A549 (cell line): ENCODE data around the gene RAB11FIP4.

Experiments
- CHD2 ChIP-seq: fragments of 150-350 bp; IDR thresholded peaks from 2 replicates; pipeline ENCODE4 v1.6.1; 2014; ENCODE audit warnings: low read length; ENCODE audit not compliant: partially characterized antibody
- CHD4 ChIP-seq: fragments of 200-600 bp; sonication (generic); IDR thresholded peaks from 2 replicates; pipeline ENCODE4 v1.6.1; 2016; ENCODE audit warnings: antibody characterized with exemption, mild to moderate bottlenecking, borderline replicate concordance
- CTCF ChIP-seq: fragments of >200 bp; sonication (Bioruptor Twin); formaldehyde crosslinking; IDR thresholded peaks from 3 replicates; pipeline ENCODE4 v1.5.1; 2016
- EP300 ChIP-seq, 2 experiments: fragments of >200 bp; sonication (Bioruptor Twin); formaldehyde crosslinking; IDR thresholded peaks; 2 replicates in 1 of 2; 3 replicates in 1 of 2; pipeline ENCODE4 v1.6.1; 2016 to 2017
- FOSL2 ChIP-seq, 2 experiments: fragments of 450-650 bp in 1 of 2; fragments of >200 bp in 1 of 2; sonication (Bioruptor Twin) in 1 of 2; formaldehyde crosslinking; IDR thresholded peaks; 2 replicates each; pipeline versions ENCODE4 v1.5.0 to v1.6.1; 2016 to 2020; ENCODE audit warnings: mild to moderate bottlenecking in 1 of 2, moderate library complexity in 1 of 2
- MYC ChIP-seq: IDR thresholded peaks from 2 replicates; pipeline ENCODE4 v1.6.1; 2012; ENCODE audit warnings: mild to moderate bottlenecking, inconsistent platforms, low read length, improper control_type of control experiment, borderline replicate concordance
- NFE2L2 ChIP-seq: fragments of 150-350 bp; conservative IDR thresholded peaks from 2 replicates; pipeline ENCODE4 v1.6.1; 2014; ENCODE audit warnings: low read length
- RAD21 ChIP-seq, 2 experiments: fragments of >200 bp in 1 of 2; sonication (Bioruptor Twin) in 1 of 2; formaldehyde crosslinking in 1 of 2; IDR thresholded peaks in 1 of 2; conservative IDR thresholded peaks in 1 of 2; 2 replicates in 1 of 2; 3 replicates in 1 of 2; pipeline ENCODE4 v1.6.1; 2012 to 2018; ENCODE audit warnings: inconsistent platforms in 1 of 2
- RNF2 ChIP-seq: fragments of 200-600 bp; sonication (generic); IDR thresholded peaks from 2 replicates; pipeline ENCODE4 v1.6.1; 2016; ENCODE audit warnings: low read depth, mild to moderate bottlenecking, antibody characterized with exemption, moderate library complexity, borderline replicate concordance
- ZFP36 ChIP-seq: fragments of 450-650 bp; IDR thresholded peaks from 2 replicates; pipeline ENCODE4 v1.6.1; 2014; ENCODE audit warnings: borderline replicate concordance; ENCODE audit not compliant: partially characterized antibody
- TF ChIP-seq, protein P1 (sequence below): fragments of >200 bp; sonication (Bioruptor Twin); formaldehyde crosslinking; IDR thresholded peaks from 3 replicates; pipeline ENCODE4 v1.6.1; 2016
- TF ChIP-seq, protein P2 (sequence below): IDR thresholded peaks from 2 replicates; pipeline ENCODE4 v1.6.1; 2012

DNA sequence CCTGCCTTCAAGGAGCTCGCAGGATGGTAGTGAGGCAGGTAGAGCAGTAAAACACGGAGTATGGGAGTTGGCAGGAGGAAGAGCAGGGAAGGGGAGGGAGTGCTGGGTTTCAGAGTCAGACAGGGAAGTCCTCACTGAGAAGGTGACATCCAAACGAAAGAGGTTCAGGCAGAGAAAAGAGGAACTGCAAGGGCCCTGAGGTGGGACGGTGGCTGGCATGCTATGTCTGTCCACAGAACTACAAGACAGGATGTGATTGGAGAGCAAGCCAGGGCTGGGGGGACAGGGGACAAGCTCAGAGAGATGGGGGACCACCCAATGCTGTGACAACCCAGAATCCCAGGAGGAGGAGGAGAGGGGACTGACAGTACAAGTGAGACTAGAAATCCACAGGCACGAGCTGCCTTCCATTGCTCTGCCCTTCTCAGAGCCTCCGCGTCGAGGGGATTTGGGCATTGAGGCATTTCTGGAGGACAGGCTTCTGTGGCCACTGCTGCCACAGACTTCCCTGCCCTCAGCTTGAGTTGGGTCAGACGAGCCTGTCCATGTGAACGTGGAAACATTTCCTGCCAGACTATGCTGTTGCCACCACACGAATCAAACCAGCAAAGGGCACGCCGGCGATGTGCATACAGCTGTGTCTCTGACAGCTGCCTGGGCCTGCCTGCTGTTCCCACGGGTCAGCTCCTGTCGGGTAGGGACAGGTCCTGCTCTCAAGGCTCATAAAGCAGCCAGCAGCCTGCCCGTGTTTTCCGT is 100.1 kb downstream of the RAB11FIP4 start:
- TF ChIP-seq NFE2L2 (no peak), RNF2 (no peak), FOSL2 (IDR thresholded peaks at IDR 0.05) (no peak), FOSL2 (CRISPR knock-in tag; IDR thresholded peaks at IDR 0.05) (no peak), CTCF (no peak), CHD4 (no peak), MYC (no peak), RAD21 (conservative IDR thresholded peaks at IDR 0.05 in 1 of 2, IDR thresholded peaks at IDR 0.05 in 1 of 2) (no peak), ZFP36 (no peak), EP300 (IDR thresholded peaks at IDR 0.05) (no peak), CHD2 (no peak)
- TF ChIP-seq, protein P1, sequence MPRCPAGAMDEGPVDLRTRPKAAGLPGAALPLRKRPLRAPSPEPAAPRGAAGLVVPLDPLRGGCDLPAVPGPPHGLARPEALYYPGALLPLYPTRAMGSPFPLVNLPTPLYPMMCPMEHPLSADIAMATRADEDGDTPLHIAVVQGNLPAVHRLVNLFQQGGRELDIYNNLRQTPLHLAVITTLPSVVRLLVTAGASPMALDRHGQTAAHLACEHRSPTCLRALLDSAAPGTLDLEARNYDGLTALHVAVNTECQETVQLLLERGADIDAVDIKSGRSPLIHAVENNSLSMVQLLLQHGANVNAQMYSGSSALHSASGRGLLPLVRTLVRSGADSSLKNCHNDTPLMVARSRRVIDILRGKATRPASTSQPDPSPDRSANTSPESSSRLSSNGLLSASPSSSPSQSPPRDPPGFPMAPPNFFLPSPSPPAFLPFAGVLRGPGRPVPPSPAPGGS: no peak
- TF ChIP-seq, protein P2, sequence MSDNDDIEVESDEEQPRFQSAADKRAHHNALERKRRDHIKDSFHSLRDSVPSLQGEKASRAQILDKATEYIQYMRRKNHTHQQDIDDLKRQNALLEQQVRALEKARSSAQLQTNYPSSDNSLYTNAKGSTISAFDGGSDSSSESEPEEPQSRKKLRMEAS: no peak
